Measurements from ENCODE around the gene TESK2.

Gene TESK2

DNA sequence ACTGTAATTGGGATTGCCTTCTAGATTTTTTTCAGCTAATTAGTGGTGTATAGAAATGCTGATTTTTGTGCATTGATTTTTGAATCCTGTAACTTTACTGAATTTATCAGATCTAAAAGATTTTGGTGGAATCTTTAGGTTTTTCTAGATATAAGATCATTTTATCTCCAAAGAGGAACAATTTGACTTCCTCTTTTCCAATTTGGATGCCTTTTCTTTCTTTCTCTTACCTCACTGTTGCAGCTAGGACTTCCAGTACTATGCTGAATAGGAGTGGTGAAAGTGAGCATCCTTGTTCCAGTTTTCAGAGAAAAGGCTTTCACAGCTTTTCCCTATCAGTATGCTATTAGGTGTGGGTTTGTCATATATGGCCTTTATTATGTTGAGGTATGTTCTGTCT, 53.6 kb downstream of the TESK2 start:
- DNase-seq (ENCODE audit: extremely low read depth, low read depth): no peak
- TF ChIP-seq, protein P1, sequence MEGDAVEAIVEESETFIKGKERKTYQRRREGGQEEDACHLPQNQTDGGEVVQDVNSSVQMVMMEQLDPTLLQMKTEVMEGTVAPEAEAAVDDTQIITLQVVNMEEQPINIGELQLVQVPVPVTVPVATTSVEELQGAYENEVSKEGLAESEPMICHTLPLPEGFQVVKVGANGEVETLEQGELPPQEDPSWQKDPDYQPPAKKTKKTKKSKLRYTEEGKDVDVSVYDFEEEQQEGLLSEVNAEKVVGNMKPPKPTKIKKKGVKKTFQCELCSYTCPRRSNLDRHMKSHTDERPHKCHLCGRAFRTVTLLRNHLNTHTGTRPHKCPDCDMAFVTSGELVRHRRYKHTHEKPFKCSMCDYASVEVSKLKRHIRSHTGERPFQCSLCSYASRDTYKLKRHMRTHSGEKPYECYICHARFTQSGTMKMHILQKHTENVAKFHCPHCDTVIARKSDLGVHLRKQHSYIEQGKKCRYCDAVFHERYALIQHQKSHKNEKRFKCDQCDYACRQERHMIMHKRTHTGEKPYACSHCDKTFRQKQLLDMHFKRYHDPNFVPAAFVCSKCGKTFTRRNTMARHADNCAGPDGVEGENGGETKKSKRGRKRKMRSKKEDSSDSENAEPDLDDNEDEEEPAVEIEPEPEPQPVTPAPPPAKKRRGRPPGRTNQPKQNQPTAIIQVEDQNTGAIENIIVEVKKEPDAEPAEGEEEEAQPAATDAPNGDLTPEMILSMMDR (IDR thresholded peaks at IDR 0.05; ENCODE audit: low read depth, low read length): no peak

DNA sequence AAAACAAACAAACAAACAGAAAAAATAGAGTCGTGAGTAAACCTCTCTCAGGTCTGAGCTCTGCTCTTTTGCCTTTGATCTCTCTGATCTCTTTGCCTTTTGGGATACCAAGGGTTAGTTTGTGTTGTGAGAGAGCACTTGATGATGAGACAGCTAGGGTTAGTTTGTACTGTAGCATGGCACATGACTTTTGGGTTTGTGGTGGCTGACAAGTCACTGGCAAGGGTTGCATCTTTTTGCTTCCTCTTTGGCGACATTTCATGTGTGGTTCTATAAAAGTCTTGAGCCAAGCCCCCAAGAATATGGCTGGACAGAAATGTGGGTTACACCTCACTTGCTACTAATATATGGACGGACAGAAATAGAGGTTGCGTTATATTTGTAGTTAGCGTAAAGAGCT, 60.5 kb downstream of the TESK2 start:
- TF ChIP-seq, protein P1 (IDR thresholded peaks at IDR 0.05; ENCODE audit: low read depth, low read length): no peak
- no peak for DNase-seq (ENCODE audit: extremely low read depth, low read depth)

DNA sequence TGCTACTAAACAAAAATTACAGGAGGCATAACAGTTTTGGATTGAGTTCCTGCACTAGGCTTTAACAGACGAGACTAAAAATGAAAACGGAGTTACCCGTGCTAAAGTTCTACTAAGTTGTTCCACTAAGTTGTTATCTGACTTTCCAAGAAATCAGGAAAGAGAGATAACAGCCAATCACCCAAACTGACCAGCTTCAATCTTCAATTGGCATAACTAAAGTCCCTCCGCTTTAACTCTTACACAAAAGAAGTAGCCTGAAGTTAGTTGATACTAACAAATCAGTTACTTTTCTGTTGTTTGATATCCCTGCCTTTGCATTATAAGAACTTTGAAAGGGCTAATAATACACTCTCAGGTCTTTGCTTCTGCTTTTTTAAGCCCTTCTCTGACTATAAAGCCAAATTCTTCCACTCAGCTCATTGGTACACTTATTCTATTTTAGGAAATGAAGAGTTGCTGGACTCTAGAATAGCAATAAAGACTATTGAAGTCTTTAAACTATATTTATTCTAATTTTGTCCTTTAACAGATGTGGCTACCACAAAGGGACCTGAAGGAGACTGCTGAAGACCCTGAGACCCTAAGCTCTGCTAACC, 61.3 kb downstream of the TESK2 start:
- DNase-seq (ENCODE audit: extremely low read depth, low read depth): no peak
- TF ChIP-seq, protein P1 (IDR thresholded peaks at IDR 0.05; ENCODE audit: low read depth, low read length): no peak

DNA sequence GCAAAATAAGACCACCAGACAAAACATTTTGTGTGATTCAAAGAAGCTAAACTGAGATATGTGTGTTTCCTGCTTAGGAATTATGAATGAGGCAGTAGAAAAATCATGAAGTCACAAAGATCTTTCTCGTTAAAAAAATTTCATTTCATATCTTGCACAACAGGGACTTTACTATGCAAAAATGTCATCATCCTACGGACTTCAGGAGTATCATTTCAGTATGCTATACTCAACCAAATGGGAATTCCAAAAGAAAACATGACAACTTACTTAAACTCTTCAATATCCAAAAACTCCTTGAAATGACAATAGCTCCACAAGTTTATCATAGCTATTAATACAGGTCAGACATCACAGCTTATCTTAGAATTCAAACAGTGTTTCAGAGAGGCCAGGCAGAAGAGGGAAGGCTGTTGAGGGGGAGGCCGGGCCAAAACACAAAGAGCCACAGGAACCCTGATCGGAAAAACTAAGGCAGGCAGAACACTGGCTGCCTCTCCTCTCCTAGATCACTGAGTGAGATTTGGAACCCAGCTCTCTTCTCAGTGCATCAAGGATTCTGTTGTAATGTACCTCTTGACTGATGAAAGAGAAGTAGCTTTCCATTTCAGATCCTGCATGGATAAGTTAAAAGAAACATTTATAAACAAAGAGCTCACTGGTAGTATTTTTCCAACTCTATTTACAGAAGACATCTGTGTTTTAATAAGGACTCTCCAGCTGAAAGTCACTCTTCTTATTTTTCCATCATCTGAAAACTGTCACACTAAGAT, 66.9 kb downstream of the TESK2 start:
- no peak for DNase-seq (ENCODE audit: extremely low read depth, low read depth)
- TF ChIP-seq, protein P1 (IDR thresholded peaks at IDR 0.05; ENCODE audit: low read depth, low read length): no peak

DNA sequence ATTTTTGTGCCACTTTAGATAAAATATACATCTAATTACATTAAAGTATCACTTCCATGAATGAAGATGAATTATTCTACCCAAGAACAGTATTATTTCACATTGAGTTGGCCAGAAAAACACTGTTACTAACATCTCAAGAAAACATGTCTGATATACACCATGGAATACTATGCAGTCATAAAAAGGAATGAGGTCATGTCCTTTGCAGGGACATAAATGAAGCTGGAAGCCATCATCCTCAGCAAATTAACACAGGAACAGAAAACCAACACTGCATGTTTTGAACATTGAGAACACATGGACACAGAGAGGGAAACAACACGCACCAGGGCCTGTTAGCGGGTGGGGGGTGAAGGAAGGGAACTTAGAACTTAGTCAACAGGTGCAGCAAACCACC, 69.0 kb downstream of the TESK2 start:
- DNase-seq (ENCODE audit: extremely low read depth, low read depth): no peak
- TF ChIP-seq, protein P1 (IDR thresholded peaks at IDR 0.05; ENCODE audit: low read depth, low read length): no peak

DNA sequence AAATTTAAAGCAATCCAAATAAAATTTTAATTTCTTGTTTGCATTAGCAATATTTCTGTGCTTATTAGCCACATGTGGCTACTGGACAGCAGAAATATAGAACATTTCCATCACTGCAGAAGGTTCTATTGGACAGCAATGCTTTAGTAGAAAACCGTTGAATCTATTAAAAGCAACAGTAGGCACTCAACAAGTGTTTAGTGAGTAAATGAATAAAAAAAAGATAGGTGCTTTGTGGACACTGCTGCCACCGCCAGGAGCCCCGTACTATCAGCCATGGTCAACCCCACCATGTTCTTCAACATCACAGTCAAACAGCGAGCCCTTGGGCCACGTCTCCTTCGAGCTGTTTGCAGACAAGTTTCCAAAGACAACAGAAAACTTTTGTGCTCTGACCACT, 76.2 kb downstream of the TESK2 start:
- TF ChIP-seq, protein P1 (IDR thresholded peaks at IDR 0.05; ENCODE audit: low read depth, low read length): no peak
- no peak for DNase-seq (ENCODE audit: extremely low read depth, low read depth)

DNA sequence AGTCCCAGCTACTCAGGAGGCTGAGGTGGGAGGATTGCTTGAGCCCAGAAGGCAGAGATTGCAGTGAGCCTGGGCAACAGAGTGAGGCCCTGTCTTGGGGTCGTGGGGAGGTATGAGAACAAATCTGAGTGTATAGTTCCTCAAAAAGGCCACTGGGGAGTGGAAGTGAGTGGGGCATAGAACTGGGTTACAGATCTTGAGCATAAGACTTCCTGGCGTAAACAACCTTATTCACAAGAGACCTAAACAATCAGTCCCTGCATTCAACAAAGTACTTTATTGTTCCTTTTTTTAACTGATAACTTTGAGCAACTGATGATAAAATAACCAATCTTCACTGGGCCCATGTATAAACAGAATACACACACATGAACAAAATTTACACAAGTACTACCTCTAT, 78.1 kb downstream of the TESK2 start:
- TF ChIP-seq, protein P1 (IDR thresholded peaks at IDR 0.05; ENCODE audit: low read depth, low read length): no peak
- DNase-seq (ENCODE audit: extremely low read depth, low read depth): no peak

All from AG09319 (cell line).